ENCODE measurements around the gene CHD9NB. TPM values are rescaled to one million over a fixed set of nuclear protein-coding genes. Genes with fewer than 3 reads are reported as not detected.
A peak's percentile ranks its signal among the peaks of the same experiment; 100 is the strongest.

The CHD9NB gene
- total and polyA plus RNA-seq, 2 of the 4 experiments (the other 2 are of a cell fraction), result 0.94 to 1.1 TPM

DNA sequence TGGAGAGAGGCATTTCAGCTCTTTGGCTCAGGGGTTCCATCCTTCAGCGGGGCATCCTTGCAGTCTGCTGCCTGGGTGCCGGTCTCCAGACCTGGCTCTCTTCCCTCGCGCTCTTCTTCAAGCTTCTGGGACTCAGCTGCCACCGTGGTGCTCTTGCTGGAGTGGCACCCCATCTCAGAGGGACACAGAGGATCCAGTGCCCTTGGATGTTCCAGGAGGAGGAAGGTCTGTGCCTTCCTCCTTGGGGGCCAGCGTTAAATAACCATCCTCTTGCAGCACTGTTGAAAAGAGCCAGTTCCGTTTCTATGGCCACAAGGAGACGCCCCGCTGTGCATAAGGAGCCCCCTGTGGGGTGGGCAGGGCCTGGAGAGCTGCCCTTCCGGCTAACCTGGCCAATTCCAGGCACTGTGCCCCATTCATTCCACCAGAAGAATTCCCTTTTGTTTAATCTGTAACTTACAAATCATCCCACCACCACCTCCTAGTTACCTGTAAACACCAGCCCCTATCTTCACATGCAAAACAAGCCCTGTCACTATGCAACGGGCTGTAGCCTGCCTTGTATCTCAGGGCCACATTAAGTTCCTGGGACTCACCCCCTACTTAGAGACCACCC is 8.6 kb downstream of the CHD9NB start (continued):
- no peak for TF ChIP-seq SMC3 (IDR thresholded peaks at IDR 0.05; ENCODE audit: low read depth, low read length)
- no peak for TF ChIP-seq MXI1 (IDR thresholded peaks at IDR 0.05; ENCODE audit: borderline replicate concordance, low read depth, low read length)
- no peak for TF ChIP-seq MAZ (IDR thresholded peaks at IDR 0.05; ENCODE audit: borderline replicate concordance, low read depth, low read length)
- no peak for TF ChIP-seq MAFK (IDR thresholded peaks at IDR 0.05; ENCODE audit: low read depth, low read length)
- TF ChIP-seq FOS (IDR thresholded peaks at IDR 0.05; ENCODE audit: low read depth, low read length), result no peak

DNA sequence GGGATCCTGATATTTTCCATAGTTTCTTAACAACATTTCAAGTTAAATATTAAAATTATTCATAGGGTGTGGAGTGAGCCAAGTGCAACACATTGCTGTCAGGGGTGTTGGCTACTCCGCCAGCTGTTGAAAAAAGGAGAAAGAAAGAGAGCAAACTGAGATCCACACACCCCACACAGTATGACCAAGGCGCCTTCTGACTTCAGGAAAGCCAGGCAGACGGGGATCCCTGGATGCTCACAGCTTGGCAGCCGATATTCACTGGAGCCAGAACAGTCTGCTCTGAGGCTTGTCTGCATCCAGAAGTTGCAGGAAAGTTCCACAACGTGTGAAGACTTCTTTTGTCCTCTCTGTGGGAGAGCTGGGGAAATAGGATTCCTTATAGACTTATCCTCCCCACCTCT is 9.3 kb downstream of the CHD9NB start:
- ATAC-seq (ENCODE audit: low read depth) (peak; percentile 44), DNase-seq (no peak)
- Histone ChIP-seq H3K56ac (ENCODE audit: extremely low read depth, insufficient read depth, low read length) (no peak overlapping the region), H2BK5ac (ENCODE audit: low read depth, low read length, poor library complexity, severe bottlenecking) (no peak overlapping the region), H2AK9ac (replicated peaks; ENCODE audit: low read depth, low read length, poor library complexity) (no peak overlapping the region), H3K9me1 (ENCODE audit: insufficient read depth, low read length) (no peaks in the 10 kb centered on the region), H3K4me2 (ENCODE audit: low read depth, low read length) (no peak overlapping the region), H3K18ac (ENCODE audit: low read depth, low read length) (no peak overlapping the region), H3K79me1 (ENCODE audit: low read depth in 1 of 2, low read length in 2 of 2) (no peaks in the 10 kb centered on the region), H2BK15ac (ENCODE audit: low read depth, low read length) (no peak overlapping the region), H2BK120ac (ENCODE audit: low read depth, low read length) (no peak overlapping the region), H3K4me3 (ENCODE audit: insufficient read depth, low read depth, low read length) (no peak overlapping the region), H2BK20ac (ENCODE audit: low read depth, low read length) (no peak overlapping the region), H4K20me1 (ENCODE audit: insufficient read depth, low read length) (no peaks in the 10 kb centered on the region), H3K23ac (ENCODE audit: low read depth, low read length) (0 out of 2 replicates have a peak overlapping the region, but pooled peaks have one; percentile 16), H2AK5ac (ENCODE audit: low read depth, low read length) (no peak overlapping the region), H3K9me3 (ENCODE audit: control insufficient read depth, insufficient read depth, low read length) (no peaks in the 10 kb centered on the region), H4K8ac (ENCODE audit: low read depth in 2 of 2, low read length in 2 of 2) (no peak overlapping the region), H3K14ac (replicated peaks; ENCODE audit: low read depth, low read length) (no peak overlapping the region), H4K5ac (ENCODE audit: low read depth, low read length) (no peak overlapping the region), H3K27ac (ENCODE audit: insufficient read depth, low read length) (no peak overlapping the region), H3K4me1 (ENCODE audit: control insufficient read depth, insufficient read depth, low read length) (peaks cover 12% of the 10 kb centered on the region), H2AFZ (replicated peaks; ENCODE audit: low read length, poor library complexity) (peak overlapping the region; percentile 16), H3K27me3 (ENCODE audit: control insufficient read depth, insufficient read depth, low read length) (peaks cover 4% of the 10 kb centered on the region; the same call in 1 of the 2 replicates), H3K4ac (ENCODE audit: low read depth, low read length) (no peak overlapping the region), H4K91ac (ENCODE audit: insufficient read depth, low read depth, low read length) (no peak overlapping the region), H3K9ac (ENCODE audit: low read depth, low read length) (no peak overlapping the region), H3K36me3 (ENCODE audit: control insufficient read depth, insufficient read depth, low read length) (peaks cover 3% of the 10 kb centered on the region)
- ChIA-PET CTCF (no interaction called here), POLR2A (ENCODE audit: unreplicated experiment) (no interaction called here)
- dilution Hi-C loops (cut with HindIII; ENCODE audit: low sequenced_read_pairs, unreplicated experiment), result no loop called here
- WGBS, 2 experiments (ENCODE audit: extremely low coverage in 2 of 2, insufficient read length in 1 of 2), result no CpG with 5 or more reads among the region's 5 CpGs
- in situ Hi-C loops (cut with MboI; ENCODE audit: low sequenced_read_pairs), result no loop called here
- intact Hi-C loops (cut with micrococcal nuclease), result no loop called here
- BruUV-seq (replicated peaks), result no TSS peak
- no peak for TF ChIP-seq BHLHE40 (IDR thresholded peaks at IDR 0.05; ENCODE audit: low read depth, low read length)
- no peak for TF ChIP-seq MXI1 (IDR thresholded peaks at IDR 0.05; ENCODE audit: borderline replicate concordance, low read depth, low read length)
- TF ChIP-seq, protein P1, sequence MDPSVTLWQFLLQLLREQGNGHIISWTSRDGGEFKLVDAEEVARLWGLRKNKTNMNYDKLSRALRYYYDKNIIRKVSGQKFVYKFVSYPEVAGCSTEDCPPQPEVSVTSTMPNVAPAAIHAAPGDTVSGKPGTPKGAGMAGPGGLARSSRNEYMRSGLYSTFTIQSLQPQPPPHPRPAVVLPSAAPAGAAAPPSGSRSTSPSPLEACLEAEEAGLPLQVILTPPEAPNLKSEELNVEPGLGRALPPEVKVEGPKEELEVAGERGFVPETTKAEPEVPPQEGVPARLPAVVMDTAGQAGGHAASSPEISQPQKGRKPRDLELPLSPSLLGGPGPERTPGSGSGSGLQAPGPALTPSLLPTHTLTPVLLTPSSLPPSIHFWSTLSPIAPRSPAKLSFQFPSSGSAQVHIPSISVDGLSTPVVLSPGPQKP (IDR thresholded peaks at IDR 0.05; ENCODE audit: borderline replicate concordance, low read depth, low read length), result no peak
- no peak for TF ChIP-seq MAZ (IDR thresholded peaks at IDR 0.05; ENCODE audit: borderline replicate concordance, low read depth, low read length)
- no peak for TF ChIP-seq RCOR1 (IDR thresholded peaks at IDR 0.05; ENCODE audit: insufficient replicate concordance, low read length)
- TF ChIP-seq POLR2A (IDR thresholded peaks at IDR 0.05; ENCODE audit: low read depth, low read length), result no peak
- TF ChIP-seq, protein P2, sequence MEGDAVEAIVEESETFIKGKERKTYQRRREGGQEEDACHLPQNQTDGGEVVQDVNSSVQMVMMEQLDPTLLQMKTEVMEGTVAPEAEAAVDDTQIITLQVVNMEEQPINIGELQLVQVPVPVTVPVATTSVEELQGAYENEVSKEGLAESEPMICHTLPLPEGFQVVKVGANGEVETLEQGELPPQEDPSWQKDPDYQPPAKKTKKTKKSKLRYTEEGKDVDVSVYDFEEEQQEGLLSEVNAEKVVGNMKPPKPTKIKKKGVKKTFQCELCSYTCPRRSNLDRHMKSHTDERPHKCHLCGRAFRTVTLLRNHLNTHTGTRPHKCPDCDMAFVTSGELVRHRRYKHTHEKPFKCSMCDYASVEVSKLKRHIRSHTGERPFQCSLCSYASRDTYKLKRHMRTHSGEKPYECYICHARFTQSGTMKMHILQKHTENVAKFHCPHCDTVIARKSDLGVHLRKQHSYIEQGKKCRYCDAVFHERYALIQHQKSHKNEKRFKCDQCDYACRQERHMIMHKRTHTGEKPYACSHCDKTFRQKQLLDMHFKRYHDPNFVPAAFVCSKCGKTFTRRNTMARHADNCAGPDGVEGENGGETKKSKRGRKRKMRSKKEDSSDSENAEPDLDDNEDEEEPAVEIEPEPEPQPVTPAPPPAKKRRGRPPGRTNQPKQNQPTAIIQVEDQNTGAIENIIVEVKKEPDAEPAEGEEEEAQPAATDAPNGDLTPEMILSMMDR (conservative IDR thresholded peaks at IDR 0.05; ENCODE audit: low read depth, low read length), result no peak
- no peak for TF ChIP-seq CEBPB (IDR thresholded peaks at IDR 0.05; ENCODE audit: low read depth, low read length)
- TF ChIP-seq RFX5 (IDR thresholded peaks at IDR 0.05; ENCODE audit: low read depth, low read length), result no peak
- TF ChIP-seq CHD1 (IDR thresholded peaks at IDR 0.05; ENCODE audit: low read depth, low read length), result no peak
- no peak for TF ChIP-seq MAFK (IDR thresholded peaks at IDR 0.05; ENCODE audit: low read depth, low read length)
- no peak for TF ChIP-seq NFE2L2 (IDR thresholded peaks at IDR 0.05; ENCODE audit: low read depth, low read length)

Data from IMR-90 (cell line).